ENCODE data around the gene SMARCC2.

- no peak for TF ChIP-seq CTCF (IDR thresholded peaks at IDR 0.05 in 4 of 5, conservative IDR thresholded peaks at IDR 0.05 in 1 of 5)
- TF ChIP-seq POLR2A (IDR thresholded peaks at IDR 0.05), result peak in 1 of 2 donors; percentile 7
Measured at GRCh38 chr12:56220611-56221231, 31.4 kb upstream of the SMARCC2 start.
